Liver (tissue), 9 donors: Measurements from ENCODE around the gene LENG1. TPM values are rescaled to one million over a fixed set of nuclear protein-coding genes. Genes with fewer than 3 reads are reported as not detected.

Source experiments
- DNase-seq: peaks from one replicate; pipeline ENCODE4 v3.0.0-alpha.2; 2017; ENCODE audit warnings: low spot score
- H3K27ac ChIP-seq, 2 donors: one replicate each; pipeline ENCODE4 v1.7.0; 2013; ENCODE audit warnings: inconsistent platforms in 2 of 2, low read length in 2 of 2, control low read depth in 1 of 2, low read depth in 1 of 2, mild to moderate bottlenecking in 1 of 2
- H3K27me3 ChIP-seq, 4 donors: one replicate each; pipeline versions ENCODE4 v1.6.1 to v1.7.0; 2013; ENCODE audit warnings: low read length in 3 of 4, inconsistent platforms in 1 of 4, mild to moderate bottlenecking in 1 of 4, moderate library complexity in 1 of 4; ENCODE audit not compliant: control insufficient read depth in 4 of 4, insufficient read depth in 4 of 4
- H3K36me3 ChIP-seq, 4 donors: one replicate each; pipeline versions ENCODE4 v1.6.1 to v1.7.0; 2013; ENCODE audit warnings: low read length in 3 of 4, mild to moderate bottlenecking in 3 of 4, low read depth in 1 of 4, moderate library complexity in 1 of 4; ENCODE audit not compliant: control insufficient read depth in 4 of 4, insufficient read depth in 3 of 4
- H3K4me1 ChIP-seq, 4 donors: one replicate each; pipeline versions ENCODE4 v1.6.1 to v1.7.0; 2013; ENCODE audit warnings: low read length in 3 of 4, mild to moderate bottlenecking in 3 of 4, moderate library complexity in 1 of 4; ENCODE audit not compliant: control insufficient read depth in 4 of 4, insufficient read depth in 4 of 4
- H3K4me3 ChIP-seq, 3 donors: one replicate each; pipeline versions ENCODE4 v1.6.1 to v1.7.0; 2013; ENCODE audit warnings: low read length in 3 of 3, control low read depth in 1 of 3, low read depth in 1 of 3, mild to moderate bottlenecking in 1 of 3
- H3K9ac ChIP-seq, 2 donors: one replicate each; pipeline ENCODE4 v1.7.0; 2013; ENCODE audit warnings: low read length in 2 of 2, mild to moderate bottlenecking in 2 of 2, moderate library complexity in 2 of 2, control low read depth in 1 of 2, low read depth in 1 of 2
- H3K9me3 ChIP-seq, 4 donors: one replicate each; pipeline versions ENCODE4 v1.6.1 to v1.7.0; 2013; ENCODE audit warnings: low read length in 3 of 4; ENCODE audit not compliant: control insufficient read depth in 4 of 4
- ATF3 ChIP-seq: IDR thresholded peaks from 2 replicates; pipeline ENCODE4 v1.6.1; 2016; ENCODE audit warnings: antibody characterized with exemption
- CTCF ChIP-seq: fragments of 150-350 bp; IDR thresholded peaks from 2 replicates; pipeline ENCODE4 v1.5.1; 2017; ENCODE audit warnings: improper control_type of control experiment, low read depth, low read length; ENCODE audit not compliant: missing input control
- EGR1 ChIP-seq, 2 donors: IDR thresholded peaks; 2 replicates each; pipeline ENCODE4 v1.6.1; 2016 to 2018; ENCODE audit warnings: antibody characterized with exemption in 2 of 2, low read depth in 2 of 2
- FOXA1 ChIP-seq: IDR thresholded peaks from 2 replicates; pipeline ENCODE4 v1.6.1; 2016; ENCODE audit warnings: antibody characterized with exemption
- FOXA2 ChIP-seq: IDR thresholded peaks from 2 replicates; pipeline ENCODE4 v1.6.1; 2016; ENCODE audit warnings: antibody characterized with exemption
- GABPA ChIP-seq, 2 donors: IDR thresholded peaks in 1 of 2; conservative IDR thresholded peaks in 1 of 2; 2 replicates each; pipeline ENCODE4 v1.6.1; 2016; ENCODE audit warnings: antibody characterized with exemption in 2 of 2, mild to moderate bottlenecking in 1 of 2, moderate library complexity in 1 of 2
- HNF4A ChIP-seq, 2 donors: conservative IDR thresholded peaks; 2 replicates each; pipeline ENCODE4 v1.6.1; 2016; ENCODE audit warnings: antibody characterized with exemption in 2 of 2, mild to moderate bottlenecking in 2 of 2
- HNF4G ChIP-seq: IDR thresholded peaks from 2 replicates; pipeline ENCODE4 v1.6.1; 2016; ENCODE audit warnings: antibody characterized with exemption
- JUND ChIP-seq, 2 donors: IDR thresholded peaks; 2 replicates each; pipeline ENCODE4 v1.6.1; 2016; ENCODE audit warnings: antibody characterized with exemption in 2 of 2
- NR2F2 ChIP-seq: IDR thresholded peaks from 2 replicates; pipeline ENCODE4 v1.6.1; 2016; ENCODE audit warnings: antibody characterized with exemption
- RAD21 ChIP-seq, 2 donors: IDR thresholded peaks; 2 replicates each; pipeline ENCODE4 v1.6.1; 2016; ENCODE audit warnings: antibody characterized with exemption in 2 of 2, mild to moderate bottlenecking in 2 of 2
- REST ChIP-seq: IDR thresholded peaks from 2 replicates; pipeline ENCODE4 v1.6.1; 2016; ENCODE audit warnings: antibody characterized with exemption, mild to moderate bottlenecking
- RXRA ChIP-seq, 2 donors: IDR thresholded peaks; 2 replicates each; pipeline ENCODE4 v1.6.1; 2017 to 2018; ENCODE audit warnings: antibody characterized with exemption in 2 of 2, mild to moderate bottlenecking in 1 of 2
- SP1 ChIP-seq: IDR thresholded peaks from 2 replicates; pipeline ENCODE4 v1.6.1; 2018; ENCODE audit warnings: antibody characterized with exemption, mild to moderate bottlenecking
- TAF1 ChIP-seq: conservative IDR thresholded peaks from 2 replicates; pipeline ENCODE4 v1.6.1; 2016; ENCODE audit warnings: antibody characterized with exemption, mild to moderate bottlenecking
- YY1 ChIP-seq: IDR thresholded peaks from 2 replicates; pipeline ENCODE4 v1.6.1; 2016; ENCODE audit warnings: antibody characterized with exemption, mild to moderate bottlenecking
- ZBTB33 ChIP-seq: IDR thresholded peaks from 2 replicates; pipeline ENCODE4 v1.6.1; 2016; ENCODE audit warnings: antibody characterized with exemption
- WGBS: extraction: QIAGEN DNeasy Blood & Tissue Kit; methylation state at CpG from one replicate; pipeline ENCODE4 v1.1.7; 2013; 5-methylcytosine and 5-hydroxymethylcytosine counted together
- polyA plus RNA-seq, 2 donors: library from polyadenylated mRNA; stranded (reverse) in 1 of 2; unstranded in 1 of 2; fragments of 200-250 nt in 1 of 2; fragments of >200 nt in 1 of 2; fragmentation: Nextera tagmentation in 1 of 2; extraction: Ambion mirVana in 1 of 2; gene quantifications; one replicate each; pipeline versions ENCODE4 v1.2.1 to v1.2.3, GENCODE V29; 2013 to 2015
- total RNA-seq, 2 donors: library from RNA; depleted of rRNA; stranded (reverse); fragments of >200 nt; gene quantifications; one replicate each; pipeline ENCODE4 v1.2.3, GENCODE V29; 2014
- TF ChIP-seq, protein P1 (sequence below): IDR thresholded peaks from 2 replicates; pipeline ENCODE4 v1.6.1; 2016; ENCODE audit warnings: antibody characterized with exemption
- donor health status: healthy.
- donor health status: healthy.
- donor health status: healthy.
- donor health status: healthy.
- donor health status: healthy.

LENG1 gene
- total and polyA plus RNA-seq, 4 donors = 2.6 to 4.4 (median 2.9) TPM

GRCh38 chr19:54115109-54116063 is 44.1 kb downstream of the LENG1 start, which contains the start of the genes PRPF31 and TFPT (continued):
- TF ChIP-seq ATF3 (peak; percentile 57), YY1 (peak; percentile 97), SP1 (peak; percentile 96), FOXA2 (peak; percentile 60), JUND (IDR thresholded peaks at IDR 0.05) (peak in 1 of 2 donors; percentile 42)
- TF ChIP-seq, protein P1, sequence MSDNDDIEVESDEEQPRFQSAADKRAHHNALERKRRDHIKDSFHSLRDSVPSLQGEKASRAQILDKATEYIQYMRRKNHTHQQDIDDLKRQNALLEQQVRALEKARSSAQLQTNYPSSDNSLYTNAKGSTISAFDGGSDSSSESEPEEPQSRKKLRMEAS = peak; percentile 93

DNA sequence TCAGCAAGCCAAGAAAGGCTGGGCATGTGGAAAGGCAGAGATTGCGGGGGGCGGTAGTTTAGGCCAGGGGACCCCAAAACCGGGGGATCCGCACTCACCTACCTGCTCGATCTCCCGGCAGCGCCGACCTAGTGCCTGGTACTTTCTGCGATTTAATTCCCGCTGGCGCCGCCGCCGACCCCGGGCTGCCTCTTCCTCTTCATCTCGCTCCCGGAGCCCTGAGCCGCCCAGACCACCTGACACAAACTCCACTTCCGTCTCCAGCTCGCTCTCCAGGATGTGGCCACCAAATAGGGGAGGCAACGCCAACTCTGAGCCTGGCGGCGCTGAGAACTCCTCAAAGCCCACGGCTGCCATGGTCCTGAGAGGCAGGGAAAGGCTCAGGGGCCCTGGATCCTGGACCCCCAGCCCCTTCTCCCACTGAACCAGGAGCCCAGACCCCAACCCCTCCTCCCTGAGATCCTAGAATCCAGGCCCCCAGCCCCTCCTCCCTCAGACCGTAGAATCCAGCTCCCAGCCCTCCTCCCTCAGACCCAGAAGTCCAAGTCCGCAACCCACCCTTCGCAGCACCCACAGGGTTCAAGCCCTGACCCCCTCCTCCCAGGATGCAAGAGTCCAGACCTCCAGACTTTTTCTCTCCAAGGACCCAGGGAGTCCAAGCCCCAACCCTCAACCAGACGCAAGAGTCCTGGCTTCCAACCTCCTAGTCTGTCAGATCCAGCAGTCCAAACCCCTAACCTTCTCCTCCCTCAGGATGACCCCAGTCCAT is 45.0 kb downstream of the LENG1 start:
- peak overlapping the region; percentile 62 to 98 (median 94) for H3K4me3 ChIP-seq
- 22% methylated on average over 28 of the region's 28 CpGs for WGBS
- TF ChIP-seq ZBTB33 = no peak
- TF ChIP-seq FOXA1 = no peak
- no peak for TF ChIP-seq NR2F2
- no peak for TF ChIP-seq EGR1 (IDR thresholded peaks at IDR 0.05; ENCODE audit: low read depth in 2 of 2)
- no peak for TF ChIP-seq ATF3
- no peak for TF ChIP-seq RAD21 (IDR thresholded peaks at IDR 0.05)
- TF ChIP-seq HNF4G = no peak
- TF ChIP-seq REST = no peak
- no peak for TF ChIP-seq RXRA (IDR thresholded peaks at IDR 0.05)
- no peak for TF ChIP-seq GABPA (IDR thresholded peaks at IDR 0.05 in 1 of 2, conservative IDR thresholded peaks at IDR 0.05 in 1 of 2)
- no peak for TF ChIP-seq CTCF
- no peak for TF ChIP-seq FOXA2
- TF ChIP-seq YY1 = no peak
- TF ChIP-seq, protein P1 = no peak
- no peak for TF ChIP-seq HNF4A (conservative IDR thresholded peaks at IDR 0.05)
- no peak for TF ChIP-seq SP1
- TF ChIP-seq TAF1 = no peak
- TF ChIP-seq JUND (IDR thresholded peaks at IDR 0.05) = no peak
- peaks cover 3 to 27% (median 12%) of the 10 kb centered on the region in 4 donors for H3K36me3 ChIP-seq
- H3K4me1 ChIP-seq = peaks cover 3 to 20% (median 17%) of the 10 kb centered on the region in 4 donors
- DNase-seq = no peak
- peak overlapping the region; percentile 4 to 90 for H3K27ac ChIP-seq
- peak overlapping the region; percentile 68 to 69 for H3K9ac ChIP-seq
- no peaks in the 10 kb centered on the region for H3K9me3 ChIP-seq
- H3K27me3 ChIP-seq = no peaks in the 10 kb centered on the region
